ENCODE data around the gene SLIT3.
A peak's percentile ranks its signal among the peaks of the same experiment; 100 is the strongest.

The SLIT3 gene

GRCh38 chr5:169164481-169164925, 136.4 kb downstream of the SLIT3 start:
- TF ChIP-seq, protein P1, sequence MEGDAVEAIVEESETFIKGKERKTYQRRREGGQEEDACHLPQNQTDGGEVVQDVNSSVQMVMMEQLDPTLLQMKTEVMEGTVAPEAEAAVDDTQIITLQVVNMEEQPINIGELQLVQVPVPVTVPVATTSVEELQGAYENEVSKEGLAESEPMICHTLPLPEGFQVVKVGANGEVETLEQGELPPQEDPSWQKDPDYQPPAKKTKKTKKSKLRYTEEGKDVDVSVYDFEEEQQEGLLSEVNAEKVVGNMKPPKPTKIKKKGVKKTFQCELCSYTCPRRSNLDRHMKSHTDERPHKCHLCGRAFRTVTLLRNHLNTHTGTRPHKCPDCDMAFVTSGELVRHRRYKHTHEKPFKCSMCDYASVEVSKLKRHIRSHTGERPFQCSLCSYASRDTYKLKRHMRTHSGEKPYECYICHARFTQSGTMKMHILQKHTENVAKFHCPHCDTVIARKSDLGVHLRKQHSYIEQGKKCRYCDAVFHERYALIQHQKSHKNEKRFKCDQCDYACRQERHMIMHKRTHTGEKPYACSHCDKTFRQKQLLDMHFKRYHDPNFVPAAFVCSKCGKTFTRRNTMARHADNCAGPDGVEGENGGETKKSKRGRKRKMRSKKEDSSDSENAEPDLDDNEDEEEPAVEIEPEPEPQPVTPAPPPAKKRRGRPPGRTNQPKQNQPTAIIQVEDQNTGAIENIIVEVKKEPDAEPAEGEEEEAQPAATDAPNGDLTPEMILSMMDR (conservative IDR thresholded peaks at IDR 0.05; ENCODE audit: low read length): no peak
- peak; percentile 80 for DNase-seq (ENCODE audit: low read depth)
- H3K4me3 ChIP-seq (ENCODE audit: low read length): no peak overlapping the region

DNA sequence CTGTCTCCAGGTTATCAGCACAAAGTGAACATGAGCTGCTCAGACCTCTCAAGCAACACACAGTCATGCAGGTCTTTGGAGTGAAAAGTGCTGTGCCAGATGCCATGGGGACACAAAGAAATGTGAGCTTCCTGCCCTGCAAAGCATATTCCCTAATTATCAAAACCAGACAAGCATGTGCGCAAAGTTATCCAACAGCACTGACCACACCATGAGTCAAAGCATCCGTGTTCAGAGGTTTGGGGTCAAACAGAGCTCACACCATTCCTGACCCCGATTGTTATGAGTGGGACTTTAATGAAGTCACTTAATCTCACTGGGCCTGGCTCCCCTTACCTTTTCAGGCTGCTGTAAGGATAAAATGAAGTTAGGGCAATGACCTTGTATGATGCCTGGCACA, 138.5 kb downstream of the SLIT3 start:
- TF ChIP-seq, protein P1 (conservative IDR thresholded peaks at IDR 0.05; ENCODE audit: low read length): no peak
- peak; percentile 90 for DNase-seq (ENCODE audit: low read depth)
- no peak overlapping the region for H3K4me3 ChIP-seq (ENCODE audit: low read length)

DNA sequence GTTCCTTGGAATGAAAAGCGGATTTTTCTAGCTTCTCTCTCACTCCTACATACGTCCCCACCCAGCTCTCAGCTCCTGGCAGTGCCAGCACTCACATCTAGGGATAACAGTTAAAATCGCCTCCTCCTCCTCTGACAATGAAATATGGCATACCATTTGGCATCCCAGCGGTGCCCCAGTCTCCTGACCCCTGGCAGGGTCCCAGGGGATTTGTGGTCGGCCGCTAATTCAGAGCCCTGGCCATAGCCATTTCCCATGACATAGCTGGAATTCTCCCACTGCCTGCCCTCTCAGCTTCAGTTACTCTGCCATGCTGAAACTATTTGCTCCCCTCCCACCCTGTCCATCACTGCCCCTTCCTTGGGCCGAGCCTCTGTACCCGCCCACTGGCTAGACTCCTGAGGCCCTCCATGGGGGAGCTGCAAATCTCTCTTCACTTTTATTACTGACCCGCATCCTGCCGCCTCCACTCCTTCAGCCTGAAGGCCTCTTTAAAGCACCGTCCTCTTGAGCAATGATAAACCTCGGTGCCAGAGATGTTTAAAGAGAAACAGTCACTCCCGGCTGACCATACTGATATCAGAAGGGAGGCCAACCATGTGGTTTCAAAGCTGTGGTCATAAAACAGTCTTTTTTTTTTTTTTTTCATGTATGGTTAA, 139.8 kb downstream of the SLIT3 start:
- DNase-seq (ENCODE audit: low read depth): peak; percentile 99
- TF ChIP-seq, protein P1 (conservative IDR thresholded peaks at IDR 0.05; ENCODE audit: low read length): no peak
- peak overlapping the region; percentile 4 for H3K4me3 ChIP-seq (ENCODE audit: low read length)

GRCh38 chr5:169160405-169160901, 140.5 kb downstream of the SLIT3 start:
- DNase-seq (ENCODE audit: low read depth): peak; percentile 81
- H3K4me3 ChIP-seq (ENCODE audit: low read length): peak overlapping the region; percentile 4
- TF ChIP-seq, protein P1 (conservative IDR thresholded peaks at IDR 0.05; ENCODE audit: low read length): peak; percentile 66

DNA sequence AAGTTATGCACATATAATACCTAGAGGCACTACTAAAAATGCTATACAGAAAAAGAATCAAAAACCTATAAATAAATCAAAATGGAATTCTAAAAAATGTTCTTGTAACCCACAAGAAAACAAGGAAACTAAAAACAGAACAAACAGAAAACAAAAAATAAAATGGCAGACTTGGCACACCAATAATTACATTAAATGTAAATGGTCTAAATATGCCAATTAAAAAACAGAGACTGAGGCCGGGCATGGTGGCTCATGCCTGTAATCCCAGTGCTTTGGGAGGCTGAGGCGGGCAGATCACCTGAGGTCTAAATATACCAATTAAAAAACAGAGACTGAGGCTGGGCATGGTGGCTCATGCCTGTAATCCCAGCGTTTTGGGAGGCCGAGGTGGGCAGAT, 142.2 kb downstream of the SLIT3 start:
- TF ChIP-seq, protein P1 (conservative IDR thresholded peaks at IDR 0.05; ENCODE audit: low read length): no peak
- no peak overlapping the region for H3K4me3 ChIP-seq (ENCODE audit: low read length)
- no peak for DNase-seq (ENCODE audit: low read depth)

GRCh38 chr5:169157064-169157463, 143.9 kb downstream of the SLIT3 start:
- TF ChIP-seq, protein P1 (conservative IDR thresholded peaks at IDR 0.05; ENCODE audit: low read length): no peak
- no peak for DNase-seq (ENCODE audit: low read depth)
- no peak overlapping the region for H3K4me3 ChIP-seq (ENCODE audit: low read length)

GRCh38 chr5:169154679-169155078, 146.3 kb downstream of the SLIT3 start:
- DNase-seq (ENCODE audit: low read depth): no peak
- H3K4me3 ChIP-seq (ENCODE audit: low read length): no peak overlapping the region
- TF ChIP-seq, protein P1 (conservative IDR thresholded peaks at IDR 0.05; ENCODE audit: low read length): no peak
